HCT116 (cell line): ENCODE data around the gene HNMT. TPM values are rescaled to one million over a fixed set of nuclear protein-coding genes. Genes with fewer than 3 reads are reported as not detected.

ENCODE experiments used
- ATAC-seq: fragments of 200-7000 bp; cut with Tn5 transposase; 2 replicates; pipeline ENCODE4 v1.9.1; 2020; ENCODE audit warnings: mild to moderate bottlenecking, moderate library complexity
- BruUV-seq: library from RNA; stranded (reverse); fragments of 400-500 nt; replicated peaks from 2 replicates; lab custom pipeline; 2021; lab: Mats Ljungman, UMichigan
- CTCF ChIA-PET: fragments of 300-600 bp; sonication (Branson Sonifier 250); formaldehyde crosslinking; loops from one replicate; lab custom pipeline; 2021; ENCODE audit warnings: antibody characterized with exemption; lab: Charles Lee
- POLR2A ChIA-PET: fragments of 300-600, 350-600 bp; sonication (Branson Sonifier 250); formaldehyde crosslinking; loops from one replicate; lab custom pipeline; 2021; ENCODE audit warnings: antibody characterized with exemption; lab: Charles Lee
- RAD21 ChIA-PET, 2 experiments: fragments of 300-600 bp; sonication (Branson Sonifier 250); formaldehyde crosslinking; loops; one replicate each; lab custom pipeline; 2023; ENCODE audit warnings: low total read pairs in 2 of 2; ENCODE audit not compliant: uncharacterized antibody in 2 of 2, unreplicated experiment in 2 of 2, low non-redundant PET in 1 of 2; lab: Charles Lee
- DNase-seq: peaks from one replicate; pipeline ENCODE4 v3.0.0-alpha.2; 2010; ENCODE audit warnings: low read depth, low spot score
- H2AFZ ChIP-seq: fragments of 200-600 bp; shearing (Covaris generic), sonication (generic); 2 replicates; pipeline ENCODE4 v1.6.1; 2017; ENCODE audit warnings: low read depth, mixed run types, mixed read lengths, antibody characterized with exemption, low read length; ENCODE audit not compliant: poor library complexity, severe bottlenecking
- H3K27ac ChIP-seq: 2 replicates; pipeline ENCODE4 v1.5.1; 2012; ENCODE audit warnings: low read depth, low read length
- H3K27me3 ChIP-seq: fragments of 200-600 bp; sonication (generic); 2 replicates; pipeline ENCODE4 v1.6.1; 2016; ENCODE audit warnings: mixed run types, low read length, mixed read lengths; ENCODE audit not compliant: insufficient read depth
- H3K36me3 ChIP-seq, 2 experiments: fragments of 200-500 bp in 1 of 2; fragments of 200-600 bp in 1 of 2; sonication (Bioruptor generic) in 1 of 2; sonication (generic) in 1 of 2; 2 replicates each; pipeline versions ENCODE4 v1.5.1 to v1.6.1; 2014 to 2016; ENCODE audit warnings: low read length in 2 of 2, inconsistent platforms in 1 of 2, mixed read lengths in 1 of 2, mixed run types in 1 of 2; ENCODE audit not compliant: insufficient read depth in 2 of 2, control insufficient read depth in 1 of 2
- H3K4me1 ChIP-seq, 2 experiments: fragments of 200-600 bp in 1 of 2; sonication (generic) in 1 of 2; 2 replicates each; pipeline versions ENCODE4 v1.5.1 to v1.6.1; 2012 to 2017; ENCODE audit warnings: low read length in 2 of 2, inconsistent platforms in 1 of 2, mild to moderate bottlenecking in 1 of 2, mixed read lengths in 1 of 2, mixed run types in 1 of 2, moderate library complexity in 1 of 2; ENCODE audit not compliant: insufficient read depth in 2 of 2, control insufficient read depth in 1 of 2
- H3K4me2 ChIP-seq: fragments of 200-600 bp; sonication (generic); 2 replicates; pipeline ENCODE4 v1.6.1; 2017; ENCODE audit warnings: mixed run types, low read length, mixed read lengths
- H3K4me3 ChIP-seq, 2 experiments: fragments of 200-600 bp in 1 of 2; sonication (generic) in 1 of 2; replicated peaks in 1 of 2; 2 replicates each; pipeline ENCODE4 v1.5.1; 2011 to 2016; ENCODE audit warnings: low read length in 2 of 2, control low read depth in 1 of 2, low read depth in 1 of 2, mild to moderate bottlenecking in 1 of 2, mixed read lengths in 1 of 2, mixed run types in 1 of 2
- H3K79me2 ChIP-seq: fragments of 200-600 bp; sonication (generic); 2 replicates; pipeline ENCODE4 v1.6.1; 2017; ENCODE audit warnings: mild to moderate bottlenecking, mixed run types, low read length, moderate library complexity, mixed read lengths; ENCODE audit not compliant: insufficient read depth
- H3K9ac ChIP-seq: fragments of 200-600 bp; sonication (generic); 2 replicates; pipeline ENCODE4 v1.6.1; 2016; ENCODE audit warnings: low read length, mixed read lengths
- H3K9me2 ChIP-seq: fragments of 200-600 bp; sonication (generic), shearing (Covaris generic); 2 replicates; pipeline ENCODE4 v1.6.1; 2017; ENCODE audit warnings: mixed run types, mild to moderate bottlenecking, moderate library complexity; ENCODE audit not compliant: insufficient read depth
- H3K9me3 ChIP-seq, 2 experiments: fragments of 200-500 bp in 1 of 2; fragments of 200-600 bp in 1 of 2; sonication (Bioruptor generic) in 1 of 2; sonication (generic) in 1 of 2; 2 replicates each; pipeline ENCODE4 v1.6.1; 2014 to 2017; ENCODE audit warnings: low read length in 2 of 2, mixed read lengths in 2 of 2, inconsistent platforms in 1 of 2, low read depth in 1 of 2, mild to moderate bottlenecking in 1 of 2, mixed run types in 1 of 2, moderate library complexity in 1 of 2; ENCODE audit not compliant: control insufficient read depth in 1 of 2, insufficient read depth in 1 of 2
- H4K20me1 ChIP-seq: fragments of 200-600 bp; sonication (generic), shearing (Covaris generic); 2 replicates; pipeline ENCODE4 v1.6.1; 2017; ENCODE audit warnings: mixed run types, mild to moderate bottlenecking, moderate library complexity; ENCODE audit not compliant: insufficient read depth
- ATF3 ChIP-seq: IDR thresholded peaks from 2 replicates; pipeline ENCODE4 v1.6.1; 2012
- CEBPB ChIP-seq: IDR thresholded peaks from 2 replicates; pipeline ENCODE4 v1.6.1; 2012; ENCODE audit warnings: low read depth
- CTCF ChIP-seq, 3 experiments: fragments of 200-600 bp in 1 of 3; sonication (generic) in 1 of 3; IDR thresholded peaks in 2 of 3; conservative IDR thresholded peaks in 1 of 3; 2 replicates each; pipeline ENCODE4 v1.5.1; 2012 to 2017; ENCODE audit warnings: low read depth in 2 of 3, low read length in 2 of 3, antibody characterized with exemption in 1 of 3, borderline replicate concordance in 1 of 3, control low read depth in 1 of 3, mild to moderate bottlenecking in 1 of 3, mixed read lengths in 1 of 3, mixed run types in 1 of 3, moderate library complexity in 1 of 3; ENCODE audit not compliant: insufficient read depth in 1 of 3
- EGR1 ChIP-seq: IDR thresholded peaks from 2 replicates; pipeline ENCODE4 v1.6.1; 2012; ENCODE audit warnings: low read depth
- ELF1 ChIP-seq: IDR thresholded peaks from 2 replicates; pipeline ENCODE4 v1.6.1; 2012; ENCODE audit warnings: low read depth, borderline replicate concordance
- EZH2 ChIP-seq: fragments of 200-600 bp; sonication (generic); IDR thresholded peaks from 2 replicates; pipeline ENCODE4 v1.6.1; 2017; ENCODE audit warnings: antibody characterized with exemption, mixed run types
- FOSL1 ChIP-seq: IDR thresholded peaks from 2 replicates; pipeline ENCODE4 v1.6.1; 2012; ENCODE audit warnings: low read depth
- JUND ChIP-seq: IDR thresholded peaks from 2 replicates; pipeline ENCODE4 v1.6.1; 2012
- MAX ChIP-seq: IDR thresholded peaks from 2 replicates; pipeline ENCODE4 v1.6.1; 2012
- POLR2AphosphoS5 ChIP-seq: IDR thresholded peaks from 2 replicates; pipeline ENCODE4 v1.6.1; 2011; ENCODE audit warnings: mild to moderate bottlenecking, low read depth, low read length, moderate library complexity
- RAD21 ChIP-seq: IDR thresholded peaks from 2 replicates; pipeline ENCODE4 v1.6.1; 2012; ENCODE audit warnings: low read depth, mild to moderate bottlenecking
- SIN3A ChIP-seq: IDR thresholded peaks from 2 replicates; pipeline ENCODE4 v1.6.1; 2012; ENCODE audit warnings: low read depth
- SP1 ChIP-seq: IDR thresholded peaks from 2 replicates; pipeline ENCODE4 v1.6.1; 2012; ENCODE audit warnings: low read depth
- SRF ChIP-seq: IDR thresholded peaks from 2 replicates; pipeline ENCODE4 v1.6.1; 2012; ENCODE audit warnings: low read depth
- TCF7L2 ChIP-seq: IDR thresholded peaks from 2 replicates; pipeline ENCODE4 v1.7.0; 2011; ENCODE audit warnings: borderline replicate concordance, inconsistent platforms; ENCODE audit not compliant: insufficient read depth, insufficient read length; ENCODE audit errors: extremely low read depth
- YY1 ChIP-seq: IDR thresholded peaks from 2 replicates; pipeline ENCODE4 v1.6.1; 2011; ENCODE audit warnings: low read length, low read depth, moderate library complexity, mild to moderate bottlenecking; ENCODE audit not compliant: insufficient replicate concordance; ENCODE audit errors: extremely low read depth
- ZFX ChIP-seq: fragments of 450-650 bp; IDR thresholded peaks from 2 replicates; pipeline ENCODE4 v1.6.1; 2017
- ZNF274 ChIP-seq: fragments of 200-500 bp; sonication (Bioruptor generic); IDR thresholded peaks from 2 replicates; pipeline ENCODE4 v1.6.1; 2014; ENCODE audit warnings: mild to moderate bottlenecking, low read depth, low read length, inconsistent platforms
- intact Hi-C: fragments of 100-400 bp; cut with micrococcal nuclease; formaldehyde crosslinking; loops from 2 replicates; pipeline ENCODE4 v1.10.0; 2022
- total RNA-seq: library from RNA; stranded (reverse); gene quantifications from one replicate; pipeline ENCODE4 v1.2.1, GENCODE V29; 2021; ENCODE audit not compliant: unreplicated experiment
- TF ChIP-seq, protein P1 (sequence below): IDR thresholded peaks from 2 replicates; pipeline ENCODE4 v1.6.1; 2011; ENCODE audit warnings: mild to moderate bottlenecking, low read length, moderate library complexity; ENCODE audit not compliant: insufficient replicate concordance; ENCODE audit errors: extremely low read depth

The HNMT gene
- total RNA-seq, 1 experiment from 2014 or later: not detected

GRCh38 chr2:137945229-137945628 lies 19.0 kb upstream of the HNMT start:
- CTCF ChIA-PET: interaction anchor here (1.1 kb wide), 1 partner anchor 145 kb away, joined by 4 read pairs; no protein-coding TSS in a partner anchor
- BruUV-seq: no TSS peak
- ATAC-seq: no peak

DNA sequence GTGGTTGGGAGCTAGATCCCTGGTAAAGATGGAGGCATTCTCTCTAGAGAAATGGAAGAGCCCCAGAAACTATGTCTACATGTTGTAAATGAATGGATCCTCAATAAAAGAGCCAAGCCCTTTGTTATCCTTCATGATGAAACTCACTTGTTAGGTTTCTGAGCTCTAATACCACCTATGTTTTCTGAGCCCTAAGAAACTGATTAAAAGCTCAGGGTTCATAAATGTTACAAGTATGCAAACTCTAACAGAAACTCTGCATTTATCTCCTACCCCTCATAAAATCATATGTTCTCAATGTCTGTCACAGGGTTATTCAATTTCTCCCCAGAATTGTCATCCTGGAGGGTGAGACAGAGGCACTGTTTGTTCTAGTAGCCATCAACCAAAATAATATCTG lies 18.0 kb upstream of the HNMT start:
- intact Hi-C loops: loop anchor here (2.0 kb wide), 2 partner anchors 429 to 841 kb away; no protein-coding TSS in a partner anchor
- Histone ChIP-seq H3K27me3 (no peaks in the 10 kb centered on the region), H4K20me1 (no peaks in the 10 kb centered on the region), H3K36me3 (no peaks in the 10 kb centered on the region), H3K9me2 (no peaks in the 10 kb centered on the region), H2AFZ (no peak overlapping the region), H3K9ac (no peak overlapping the region), H3K4me2 (no peak overlapping the region), H3K79me2 (no peaks in the 10 kb centered on the region), H3K4me3 (no peak overlapping the region), H3K9me3 (no peaks in the 10 kb centered on the region), H3K27ac (no peak overlapping the region), H3K4me1 (no peaks in the 10 kb centered on the region)
- TF ChIP-seq ATF3 (no peak), SIN3A (no peak), SP1 (no peak), ZNF274 (no peak), RAD21 (no peak), CTCF (IDR thresholded peaks at IDR 0.05 in 2 of 3, conservative IDR thresholded peaks at IDR 0.05 in 1 of 3; ENCODE audit: borderline replicate concordance in 1 of 3, insufficient read depth in 1 of 3, low read depth in 2 of 3, low read length in 2 of 3) (no peak), EGR1 (no peak), JUND (no peak), TCF7L2 (no peak), ZFX (no peak), EZH2 (no peak), CEBPB (no peak), YY1 (no peak), POLR2AphosphoS5 (no peak), SRF (no peak), MAX (no peak), FOSL1 (no peak)
- TF ChIP-seq, protein P1, sequence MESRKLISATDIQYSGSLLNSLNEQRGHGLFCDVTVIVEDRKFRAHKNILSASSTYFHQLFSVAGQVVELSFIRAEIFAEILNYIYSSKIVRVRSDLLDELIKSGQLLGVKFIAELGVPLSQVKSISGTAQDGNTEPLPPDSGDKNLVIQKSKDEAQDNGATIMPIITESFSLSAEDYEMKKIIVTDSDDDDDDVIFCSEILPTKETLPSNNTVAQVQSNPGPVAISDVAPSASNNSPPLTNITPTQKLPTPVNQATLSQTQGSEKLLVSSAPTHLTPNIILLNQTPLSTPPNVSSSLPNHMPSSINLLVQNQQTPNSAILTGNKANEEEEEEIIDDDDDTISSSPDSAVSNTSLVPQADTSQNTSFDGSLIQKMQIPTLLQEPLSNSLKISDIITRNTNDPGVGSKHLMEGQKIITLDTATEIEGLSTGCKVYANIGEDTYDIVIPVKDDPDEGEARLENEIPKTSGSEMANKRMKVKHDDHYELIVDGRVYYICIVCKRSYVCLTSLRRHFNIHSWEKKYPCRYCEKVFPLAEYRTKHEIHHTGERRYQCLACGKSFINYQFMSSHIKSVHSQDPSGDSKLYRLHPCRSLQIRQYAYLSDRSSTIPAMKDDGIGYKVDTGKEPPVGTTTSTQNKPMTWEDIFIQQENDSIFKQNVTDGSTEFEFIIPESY: no peak
- ChIA-PET RAD21 (no interaction called here), POLR2A (no interaction called here), CTCF (no interaction called here)
- ATAC-seq (no peak), DNase-seq (no peak)
- BruUV-seq: no TSS peak

More at GRCh38 chr2:137945229-137945628, 19.0 kb upstream of the HNMT start:
- no peak for DNase-seq
- TF ChIP-seq ELF1: no peak
- Histone ChIP-seq H3K27ac (no peak overlapping the region), H3K36me3 (no peaks in the 10 kb centered on the region), H3K27me3 (no peaks in the 10 kb centered on the region), H3K4me1 (no peaks in the 10 kb centered on the region), H3K9me3 (no peaks in the 10 kb centered on the region), H3K4me3 (no peak overlapping the region), H2AFZ (no peak overlapping the region), H3K79me2 (no peaks in the 10 kb centered on the region), H3K9ac (no peak overlapping the region), H4K20me1 (no peaks in the 10 kb centered on the region), H3K9me2 (no peaks in the 10 kb centered on the region), H3K4me2 (no peak overlapping the region)
- ChIA-PET POLR2A (no interaction called here), RAD21 (no interaction called here)
- intact Hi-C loops: no loop called here
